Measurements from ENCODE around the gene SLC25A25.

- TF ChIP-seq, protein P1, sequence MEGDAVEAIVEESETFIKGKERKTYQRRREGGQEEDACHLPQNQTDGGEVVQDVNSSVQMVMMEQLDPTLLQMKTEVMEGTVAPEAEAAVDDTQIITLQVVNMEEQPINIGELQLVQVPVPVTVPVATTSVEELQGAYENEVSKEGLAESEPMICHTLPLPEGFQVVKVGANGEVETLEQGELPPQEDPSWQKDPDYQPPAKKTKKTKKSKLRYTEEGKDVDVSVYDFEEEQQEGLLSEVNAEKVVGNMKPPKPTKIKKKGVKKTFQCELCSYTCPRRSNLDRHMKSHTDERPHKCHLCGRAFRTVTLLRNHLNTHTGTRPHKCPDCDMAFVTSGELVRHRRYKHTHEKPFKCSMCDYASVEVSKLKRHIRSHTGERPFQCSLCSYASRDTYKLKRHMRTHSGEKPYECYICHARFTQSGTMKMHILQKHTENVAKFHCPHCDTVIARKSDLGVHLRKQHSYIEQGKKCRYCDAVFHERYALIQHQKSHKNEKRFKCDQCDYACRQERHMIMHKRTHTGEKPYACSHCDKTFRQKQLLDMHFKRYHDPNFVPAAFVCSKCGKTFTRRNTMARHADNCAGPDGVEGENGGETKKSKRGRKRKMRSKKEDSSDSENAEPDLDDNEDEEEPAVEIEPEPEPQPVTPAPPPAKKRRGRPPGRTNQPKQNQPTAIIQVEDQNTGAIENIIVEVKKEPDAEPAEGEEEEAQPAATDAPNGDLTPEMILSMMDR (IDR thresholded peaks at IDR 0.05): no peak
- no peak for TF ChIP-seq POLR2AphosphoS5 (IDR thresholded peaks at IDR 0.05; ENCODE audit: low read depth, low read length)
Observed at GRCh38 chr9:128150594-128151308, 82.7 kb downstream of the SLC25A25 start.
